Stimulated activated CD8-positive, alpha-beta memory T cell treated with anti-CD3 and anti-CD28 coated beads, Interleukin-4, amount 100 ng/mL, for 48 hours (primary cell): ENCODE data around the gene FIZ1.

Source experiments
- DNase-seq: peaks from one replicate; pipeline ENCODE4 v3.0.0-alpha.2; 2020

Gene FIZ1

DNA sequence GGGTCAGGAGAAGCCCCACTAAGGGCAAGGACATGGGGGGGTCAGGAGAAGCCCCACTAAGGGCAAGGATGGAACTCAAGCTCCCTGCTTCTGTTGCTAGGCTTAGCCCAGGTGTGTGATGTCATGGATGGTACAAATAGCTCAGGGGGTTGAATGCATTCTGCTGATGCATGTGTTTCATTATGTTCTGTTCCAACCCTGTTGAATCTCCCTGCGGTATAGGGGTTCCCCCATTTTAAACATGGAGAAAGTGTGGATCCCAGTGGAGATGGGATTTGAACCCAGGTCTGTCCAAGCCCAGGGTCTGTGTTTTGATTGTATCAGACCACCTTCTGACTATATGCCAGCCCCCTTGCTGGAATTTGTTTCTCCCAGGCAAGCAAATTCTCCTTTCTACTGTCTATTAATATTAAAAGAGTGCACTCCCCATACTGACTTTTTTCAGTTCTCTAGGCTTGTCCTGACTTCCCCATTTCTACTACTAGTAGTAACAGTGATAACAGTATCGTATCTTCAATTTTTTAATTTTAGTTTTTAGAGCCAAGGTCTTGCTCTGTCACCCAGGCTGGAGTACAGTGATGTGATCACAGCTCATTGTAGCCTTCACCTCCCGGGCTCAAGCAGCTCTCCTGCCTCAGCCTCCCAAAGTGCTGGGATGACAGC is 12.8 kb upstream of the FIZ1 start:
- no peak for DNase-seq

GRCh38 chr19:55611300-55611982 is 12.1 kb upstream of the FIZ1 start:
- DNase-seq: no peak

- DNase-seq: no peak
Measured at GRCh38 chr19:55609326-55609725, 10.0 kb upstream of the FIZ1 start.

GRCh38 chr19:55606817-55607216 is 7.5 kb upstream of the FIZ1 start:
- DNase-seq: no peak

GRCh38 chr19:55606471-55606787 is 7.1 kb upstream of the FIZ1 start:
- no peak for DNase-seq

- DNase-seq: peak; percentile 80
Measured at GRCh38 chr19:55605637-55606470, 6.5 kb upstream of the FIZ1 start, which contains the start of gene ZNF865. Gene ZNF865, plus strand, starts transcription at chr19:55605647. Its CDS starts 7,972 bp downstream, at chr19:55613619.

DNA sequence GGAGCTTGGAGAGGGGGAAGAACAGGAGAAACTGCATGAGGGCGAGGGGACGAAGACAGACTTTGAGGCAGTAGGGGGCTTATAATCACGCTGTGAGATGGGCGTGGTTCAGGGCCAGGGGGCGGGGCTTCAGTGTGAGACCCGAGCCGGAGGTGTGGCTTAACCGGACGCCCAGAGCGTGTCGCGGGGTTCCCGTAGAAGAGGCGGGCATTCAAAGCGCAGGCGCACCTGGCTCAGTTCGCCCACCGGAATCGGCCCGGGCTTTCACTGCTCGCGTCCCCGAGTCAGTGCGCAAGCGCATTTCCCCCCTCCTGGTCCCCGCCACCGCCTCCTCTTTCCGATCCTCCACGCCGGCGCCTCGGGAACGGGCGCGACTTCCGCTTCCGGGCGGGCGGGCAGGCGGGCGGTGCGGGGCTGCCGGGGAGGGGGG is 5.9 kb upstream of the FIZ1 start:
- DNase-seq: peak; percentile 99

DNA sequence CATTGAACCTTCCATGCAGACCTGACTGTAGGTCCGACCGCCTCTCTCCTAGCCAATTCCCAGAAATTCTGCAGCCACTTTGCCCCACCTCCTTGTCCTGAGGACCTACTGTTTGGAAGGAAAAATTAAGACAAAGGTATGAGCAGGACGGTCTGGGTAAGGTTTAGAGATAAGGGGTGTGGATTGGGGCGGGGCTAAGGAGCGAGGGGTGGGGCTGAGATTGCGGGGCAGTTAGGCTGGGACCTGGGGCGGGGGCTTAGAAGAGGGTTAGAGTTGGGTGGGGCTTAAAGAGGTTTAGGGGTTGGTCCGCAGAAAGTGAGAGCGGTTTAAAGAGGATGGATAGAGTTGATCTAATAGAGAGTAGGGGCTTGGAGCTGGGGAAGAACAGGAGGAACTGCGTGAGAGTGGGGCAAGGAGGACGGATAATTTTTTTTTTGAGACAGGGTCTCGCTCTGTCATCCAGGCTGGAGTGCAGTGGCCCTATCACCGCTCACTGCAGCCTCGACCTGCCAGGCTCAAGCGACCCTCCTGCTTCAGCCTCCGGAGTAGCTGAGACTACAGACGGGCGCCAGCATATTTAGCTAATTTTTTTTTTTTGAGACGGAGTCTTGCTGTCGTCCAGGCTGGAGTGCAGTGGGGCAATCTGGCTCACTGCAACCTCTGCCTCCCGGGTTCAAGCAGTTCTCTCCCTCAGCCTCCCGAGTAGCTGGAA is 4.4 kb upstream of the FIZ1 start:
- no peak for DNase-seq

- DNase-seq: no peak
Measured at GRCh38 chr19:55603115-55603514, 3.8 kb upstream of the FIZ1 start.

- DNase-seq: no peak
Measured at GRCh38 chr19:55602104-55603001, 3.0 kb upstream of the FIZ1 start.

- DNase-seq: no peak
Measured at GRCh38 chr19:55601084-55601483, 1.8 kb upstream of the FIZ1 start.

GRCh38 chr19:55600662-55601028 is 1.3 kb upstream of the FIZ1 start:
- no peak for DNase-seq

- DNase-seq: peak; percentile 85
Measured at GRCh38 chr19:55599842-55600661, 735 bp upstream of the FIZ1 start, which contains the start of gene ZNF524. Gene ZNF524, plus strand, starts transcription at chr19:55600288. Its CDS starts 1,825 bp downstream, at chr19:55602113.

- peak; percentile 97 for DNase-seq
Measured at GRCh38 chr19:55598719-55599467, 424 bp downstream of the FIZ1 start.

DNA sequence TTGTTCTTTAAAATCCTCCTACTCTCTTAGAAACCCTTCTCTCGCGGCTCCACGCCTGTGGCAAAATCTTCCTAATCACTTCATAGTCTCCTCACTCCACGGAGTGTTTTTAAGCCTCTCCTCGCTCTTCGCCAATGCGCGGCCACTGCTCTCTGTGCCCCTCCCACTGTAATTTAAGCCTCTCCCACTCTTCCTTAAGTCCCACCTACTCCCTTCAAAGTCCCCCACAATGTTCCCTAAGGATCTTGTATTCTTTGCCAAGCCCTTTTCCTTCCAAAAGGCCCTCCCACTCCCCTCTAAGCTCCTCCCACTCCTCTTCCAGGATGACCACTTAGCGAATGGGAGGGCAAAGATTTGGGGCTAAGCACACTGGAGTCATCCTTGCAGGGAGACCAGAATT is 1.3 kb downstream of the FIZ1 start:
- DNase-seq: no peak

GRCh38 chr19:55597501-55597921 is 1.8 kb downstream of the FIZ1 start:
- DNase-seq: no peak

GRCh38 chr19:55596304-55596703 is 3.0 kb downstream of the FIZ1 start:
- DNase-seq: no peak

DNA sequence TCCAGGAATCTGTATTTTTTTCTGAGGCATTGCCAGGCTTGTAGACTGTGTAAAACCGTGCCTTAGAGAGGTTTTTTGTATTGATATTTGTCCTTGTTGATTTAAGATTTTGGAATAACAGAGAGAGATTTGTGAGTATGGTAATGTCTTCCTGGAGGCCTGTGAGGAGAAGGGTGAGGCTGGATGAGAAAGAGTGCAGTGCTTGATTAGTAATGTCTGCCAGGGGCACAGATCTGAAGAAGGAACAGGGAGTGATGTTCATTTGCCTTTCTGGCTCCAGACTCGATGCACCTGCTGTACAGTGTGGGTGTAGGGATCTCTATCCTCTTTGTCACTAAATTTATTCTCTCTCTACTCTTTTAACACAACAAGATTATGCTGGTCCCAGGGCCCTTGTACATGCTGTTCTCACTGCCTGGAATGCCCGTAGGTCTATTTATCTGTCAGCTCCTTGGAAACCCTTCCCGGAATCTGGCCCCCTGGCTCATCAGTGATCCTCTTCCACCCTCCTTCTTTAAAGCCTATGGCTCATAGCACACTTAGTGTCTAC is 4.2 kb downstream of the FIZ1 start:
- DNase-seq: no peak

- no peak for DNase-seq
Measured at GRCh38 chr19:55593096-55593772, 6.1 kb downstream of the FIZ1 start.
